Measurements from ENCODE around the gene SMAD7.

- no peak for TF ChIP-seq CTCF (IDR thresholded peaks at IDR 0.05)
- no peak for TF ChIP-seq POLR2A (IDR thresholded peaks at IDR 0.05)
- no peak for TF ChIP-seq POLR2AphosphoS5 (IDR thresholded peaks at IDR 0.05)
These were observed 31.2 kb downstream of the SMAD7 start for GRCh38 chr18:48919547-48919946.
